Vagina (tissue), 2 donors: Measurements from ENCODE around the gene PCGF2.

Experiments
- CTCF ChIP-seq, 3 experiments: fragments of 450-650 bp in 2 of 3; fragments of 200-600 bp in 1 of 3; sonication (generic) in 1 of 3; IDR thresholded peaks; one replicate each; pipeline ENCODE4 v1.5.1; 2017 to 2019; ENCODE audit warnings: antibody characterized with exemption in 3 of 3, mild to moderate bottlenecking in 2 of 3, moderate library complexity in 2 of 3
- POLR2A ChIP-seq, 2 donors: fragments of 450-650 bp; IDR thresholded peaks; one replicate each; pipeline ENCODE4 v1.6.1; 2017; ENCODE audit warnings: antibody characterized with exemption in 2 of 2, mild to moderate bottlenecking in 2 of 2, moderate library complexity in 2 of 2

DNA sequence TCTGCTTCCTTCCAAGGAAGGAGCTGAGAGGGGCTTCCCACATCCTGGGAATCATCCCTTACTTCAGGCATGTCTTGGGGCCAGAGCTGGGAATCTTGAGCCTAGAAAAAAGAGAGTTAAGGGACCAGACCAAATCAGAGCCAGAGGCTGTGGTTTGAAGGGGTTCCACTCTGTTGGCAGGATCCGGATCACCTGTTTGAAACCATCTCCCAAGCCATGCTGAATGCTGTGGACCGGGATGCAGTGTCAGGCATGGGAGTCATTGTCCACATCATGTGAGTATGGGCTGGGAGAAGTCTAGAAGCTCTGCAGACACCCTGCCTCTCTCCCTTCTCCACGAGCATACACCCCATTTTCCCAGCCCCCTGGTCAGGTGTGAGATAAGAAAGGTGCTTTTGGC lies 14.1 kb upstream of the PCGF2 start:
- TF ChIP-seq CTCF (IDR thresholded peaks at IDR 0.05) (no peak), POLR2A (IDR thresholded peaks at IDR 0.05) (no peak)
